Measurements from ENCODE around the gene SAC3D1. TPM values are rescaled to one million over a fixed set of nuclear protein-coding genes. Genes with fewer than 3 reads are reported as not detected.

The SAC3D1 gene
- total and polyA plus RNA-seq, 9 of the 15 experiments (the other 6 are each of a cell fraction or from before 2014, with no cell fraction given), result 0.20 to 35.2 (median 5.8) TPM

GRCh38 chr11:64998141-64998540, 42.9 kb upstream of the SAC3D1 start:
- peaks cover 23% of the 10 kb centered on the region in 2 experiments; a peak in 4 of 5 replicates for H3K4me1 ChIP-seq (replicated peaks in 1 of 2; ENCODE audit: control insufficient read depth in 2 of 2, insufficient read depth in 2 of 2, low read length in 2 of 2)
- in situ Hi-C loops (cut with MboI), result loop anchor here (5.0 kb wide), 1 partner anchor 151 kb away; no protein-coding TSS in a partner anchor
- H3K27ac ChIP-seq (ENCODE audit: extremely low read depth, low read depth, low read length), result peak overlapping the region; percentile 55
- H3K9ac ChIP-seq (ENCODE audit: insufficient read depth in 1 of 2, low read depth in 2 of 2, low read length in 2 of 2), result peak overlapping the region in 1 of 2 experiments; percentile 42; a peak in 1 of 4 replicates
- no peaks in the 10 kb centered on the region for H3K9me3 ChIP-seq (replicated peaks; ENCODE audit: control insufficient read depth, insufficient read depth, low read depth, low read length)
- H3K27me3 ChIP-seq (ENCODE audit: control insufficient read depth in 2 of 2, insufficient read depth in 2 of 2, low read length in 2 of 2), result no peaks in the 10 kb centered on the region
- DNase-seq (ENCODE audit: extremely low read depth in 1 of 4, low spot score in 3 of 4), result peak; percentile 64 to 68 (median 65)
- peak overlapping the region; percentile 81 for H2AFZ ChIP-seq (ENCODE audit: low read depth, low read length)
- peak overlapping the region; percentile 68 for H3K4me2 ChIP-seq (ENCODE audit: insufficient read depth, low read length)
- no TSS peak for BruUV-seq (replicated peaks)
- POLR2A ChIA-PET, result interaction anchor here (0.7 to 1.4 kb wide), 7 partner anchors 9 to 425 kb away, joined by 3 to 6 read pairs (median 3); partner anchors contain the start of genes ARL2 and NEAT1
- H4K20me1 ChIP-seq (replicated peaks; ENCODE audit: control insufficient read depth, insufficient read depth, low read length), result no peaks in the 10 kb centered on the region
- ATAC-seq, result peak; percentile 49
- intact Hi-C loops (cut with micrococcal nuclease), result no loop called here
- H3K4me3 ChIP-seq, result no peak overlapping the region
- H3K36me3 ChIP-seq (ENCODE audit: control insufficient read depth, insufficient read depth, low read length), result no peaks in the 10 kb centered on the region
- no peaks in the 10 kb centered on the region for H3K79me2 ChIP-seq (ENCODE audit: control insufficient read depth, insufficient read depth, low read length)
- no peaks in the 10 kb centered on the region for H3K9me1 ChIP-seq (ENCODE audit: control insufficient read depth, insufficient read depth, low read length)
- FAIRE-seq, result peak; percentile 88
- whole genome bisulfite sequencing (ENCODE audit: insufficient coverage, low coverage, missing lambda C conversion rate), result 0% methylated on average over 1 of the region's 1 CpG
- CTCF ChIA-PET (ENCODE audit: low intra/inter-chr PET ratio), result no interaction called here
- TF ChIP-seq KDM4B (IDR thresholded peaks at IDR 0.05; ENCODE audit: borderline replicate concordance in 2 of 2, low read depth in 1 of 2), result no peak
- no peak for TF ChIP-seq CREB3 (tag; conservative IDR thresholded peaks at IDR 0.05; ENCODE audit: low read depth)
- TF ChIP-seq E4F1 (CRISPR knock-in tag; IDR thresholded peaks at IDR 0.05; ENCODE audit: borderline replicate concordance), result no peak
- TF ChIP-seq HLTF (IDR thresholded peaks at IDR 0.05), result 0 out of 2 replicates have a peak, but pooled peaks have one; percentile 23
- no peak for TF ChIP-seq BACH1 (tag; IDR thresholded peaks at IDR 0.05)
- TF ChIP-seq DACH1 (IDR thresholded peaks at IDR 0.05; ENCODE audit: partially characterized antibody), result no peak
- no peak for TF ChIP-seq SLC30A9 (CRISPR knock-in tag; IDR thresholded peaks at IDR 0.05)
- no peak for TF ChIP-seq ZBTB1 (CRISPR knock-in tag; IDR thresholded peaks at IDR 0.05; ENCODE audit: borderline replicate concordance, low read depth)
- no peak for TF ChIP-seq MCM7 (IDR thresholded peaks at IDR 0.05)
- TF ChIP-seq TOE1 (IDR thresholded peaks at IDR 0.05; ENCODE audit: borderline replicate concordance), result peak; percentile 59; the same call in 1 of the 2 replicates
- TF ChIP-seq TOE1 (CRISPR knock-in tag; IDR thresholded peaks at IDR 0.05; ENCODE audit: borderline replicate concordance, low read depth), result no peak
- TF ChIP-seq NELFE (IDR thresholded peaks at IDR 0.05; ENCODE audit: insufficient read depth, insufficient read length), result no peak
- no peak for TF ChIP-seq NFIC (IDR thresholded peaks at IDR 0.05)
